IMR-90 (cell line): ENCODE results near the gene ASXL1. TPM values are rescaled to one million over a fixed set of nuclear protein-coding genes. Genes with fewer than 3 reads are reported as not detected.

ENCODE experiments used
- ATAC-seq: fragments of 200-7000 bp; cut with Tn5 transposase; 2 replicates; pipeline ENCODE4 v1.9.1; 2020; ENCODE audit warnings: low read depth, mild to moderate bottlenecking, moderate library complexity
- BruUV-seq: library from RNA; stranded (reverse); fragments of 400-500 nt; replicated peaks from 2 replicates; lab custom pipeline; 2021; lab: Mats Ljungman, UMichigan
- CTCF ChIA-PET: fragments of 300-600 bp; formaldehyde crosslinking; extraction: SDS; loops from one replicate; lab custom pipeline; 2021; ENCODE audit warnings: antibody characterized with exemption; lab: Yijun Ruan, JAX
- POLR2A ChIA-PET: fragments of 300-600 bp; sonication (Branson Sonifier 250); formaldehyde crosslinking; loops from one replicate; lab custom pipeline; 2022; ENCODE audit warnings: antibody characterized with exemption; ENCODE audit not compliant: unreplicated experiment; lab: Charles Lee
- DNase-seq: peaks from one replicate; pipeline ENCODE4 v3.0.0; 2013
- H2AFZ ChIP-seq: replicated peaks from 2 replicates; pipeline ENCODE3; 2013; ENCODE audit warnings: low read length, mild to moderate bottlenecking; ENCODE audit not compliant: poor library complexity
- H2AK5ac ChIP-seq: 2 replicates; pipeline ENCODE4 v1.6.1; 2013; ENCODE audit warnings: low read depth, low read length, inconsistent platforms
- H2AK9ac ChIP-seq: replicated peaks from 2 replicates; pipeline ENCODE3; 2013; ENCODE audit warnings: mild to moderate bottlenecking, low read depth, low read length, moderate library complexity; ENCODE audit not compliant: poor library complexity
- H2BK120ac ChIP-seq: 2 replicates; pipeline ENCODE4 v1.6.1; 2013; ENCODE audit warnings: low read depth, low read length, inconsistent platforms
- H2BK15ac ChIP-seq: 3 replicates; pipeline ENCODE4 v1.6.1; 2013; ENCODE audit warnings: low read depth, low read length, inconsistent platforms
- H2BK20ac ChIP-seq: 2 replicates; pipeline ENCODE4 v1.6.1; 2013; ENCODE audit warnings: low read depth, mild to moderate bottlenecking, inconsistent platforms, low read length, moderate library complexity
- H2BK5ac ChIP-seq: 2 replicates; pipeline ENCODE4 v1.6.1; 2013; ENCODE audit warnings: mild to moderate bottlenecking, low read depth, low read length, inconsistent platforms; ENCODE audit not compliant: poor library complexity, severe bottlenecking
- H3K14ac ChIP-seq: replicated peaks from 2 replicates; pipeline ENCODE4 v1.6.1; 2013; ENCODE audit warnings: low read depth, low read length, inconsistent platforms
- H3K18ac ChIP-seq: 2 replicates; pipeline ENCODE4 v1.6.1; 2013; ENCODE audit warnings: low read depth, low read length, control low read depth
- H3K23ac ChIP-seq: 2 replicates; pipeline ENCODE4 v1.6.1; 2013; ENCODE audit warnings: low read depth, low read length, inconsistent platforms
- H3K27ac ChIP-seq: 2 replicates; pipeline ENCODE4 v1.5.1; 2013; ENCODE audit warnings: mild to moderate bottlenecking, control low read depth, low read length; ENCODE audit not compliant: insufficient read depth
- H3K27me3 ChIP-seq: 2 replicates; pipeline ENCODE4 v1.6.1; 2013; ENCODE audit warnings: low read length; ENCODE audit not compliant: control insufficient read depth, insufficient read depth
- H3K36me3 ChIP-seq: 2 replicates; pipeline ENCODE4 v1.6.1; 2013; ENCODE audit warnings: low read length, mixed read lengths; ENCODE audit not compliant: control insufficient read depth, insufficient read depth
- H3K4ac ChIP-seq: 2 replicates; pipeline ENCODE4 v1.6.1; 2013; ENCODE audit warnings: low read depth, low read length, inconsistent platforms
- H3K4me1 ChIP-seq: 2 replicates; pipeline ENCODE4 v1.6.1; 2013; ENCODE audit warnings: low read length, mixed read lengths; ENCODE audit not compliant: control insufficient read depth, insufficient read depth
- H3K4me2 ChIP-seq: 2 replicates; pipeline ENCODE4 v1.6.1; 2013; ENCODE audit warnings: low read depth, mild to moderate bottlenecking, control low read depth, low read length, moderate library complexity
- H3K4me3 ChIP-seq: 2 replicates; pipeline ENCODE4 v1.5.1; 2013; ENCODE audit warnings: low read depth, mild to moderate bottlenecking, control low read depth, low read length, moderate library complexity; ENCODE audit not compliant: insufficient read depth
- H3K56ac ChIP-seq: 2 replicates; pipeline ENCODE4 v1.6.1; 2013; ENCODE audit warnings: low read length, inconsistent platforms; ENCODE audit not compliant: insufficient read depth; ENCODE audit errors: extremely low read depth
- H3K79me1 ChIP-seq, 2 experiments: 2 replicates each; pipeline ENCODE4 v1.6.1; 2013; ENCODE audit warnings: low read length in 2 of 2, inconsistent platforms in 1 of 2, low read depth in 1 of 2
- H3K9ac ChIP-seq: 2 replicates; pipeline ENCODE4 v1.6.1; 2013; ENCODE audit warnings: low read depth, low read length, control low read depth
- H3K9me1 ChIP-seq: 2 replicates; pipeline ENCODE4 v1.6.1; 2013; ENCODE audit warnings: low read length, inconsistent platforms; ENCODE audit not compliant: insufficient read depth
- H3K9me3 ChIP-seq: 2 replicates; pipeline ENCODE4 v1.6.1; 2013; ENCODE audit warnings: low read length; ENCODE audit not compliant: control insufficient read depth, insufficient read depth
- H4K20me1 ChIP-seq: 2 replicates; pipeline ENCODE4 v1.6.1; 2013; ENCODE audit warnings: low read length, inconsistent platforms; ENCODE audit not compliant: insufficient read depth
- H4K5ac ChIP-seq: 2 replicates; pipeline ENCODE4 v1.6.1; 2013; ENCODE audit warnings: mild to moderate bottlenecking, low read depth, low read length, control low read depth
- H4K8ac ChIP-seq, 2 experiments: 2 replicates each; pipeline ENCODE4 v1.6.1; 2013; ENCODE audit warnings: low read depth in 2 of 2, low read length in 2 of 2, control low read depth in 1 of 2, inconsistent platforms in 1 of 2
- H4K91ac ChIP-seq: 2 replicates; pipeline ENCODE4 v1.6.1; 2013; ENCODE audit warnings: low read depth, low read length, inconsistent platforms; ENCODE audit not compliant: insufficient read depth
- CEBPB ChIP-seq: IDR thresholded peaks from 2 replicates; pipeline ENCODE4 v1.6.1; 2012; ENCODE audit warnings: low read depth, low read length, improper control_type of control experiment
- CHD1 ChIP-seq: IDR thresholded peaks from 2 replicates; pipeline ENCODE4 v1.6.1; 2012; ENCODE audit warnings: low read depth, low read length, improper control_type of control experiment
- CTCF ChIP-seq: conservative IDR thresholded peaks from 2 replicates; pipeline ENCODE4 v1.5.1; 2012; ENCODE audit warnings: mild to moderate bottlenecking, low read depth, low read length, improper control_type of control experiment
- MAZ ChIP-seq: IDR thresholded peaks from 2 replicates; pipeline ENCODE4 v1.6.1; 2012; ENCODE audit warnings: low read depth, mild to moderate bottlenecking, low read length, improper control_type of control experiment, moderate library complexity, borderline replicate concordance
- NFE2L2 ChIP-seq: fragments of 150-350 bp; IDR thresholded peaks from 2 replicates; pipeline ENCODE4 v1.6.1; 2016; ENCODE audit warnings: low read depth, mild to moderate bottlenecking, low read length
- POLR2A ChIP-seq: IDR thresholded peaks from 2 replicates; pipeline ENCODE4 v1.6.1; 2012; ENCODE audit warnings: mild to moderate bottlenecking, low read depth, low read length
- SMC3 ChIP-seq: fragments of 150-350 bp; IDR thresholded peaks from 2 replicates; pipeline ENCODE4 v1.6.1; 2016; ENCODE audit warnings: low read depth, mild to moderate bottlenecking, antibody characterized with exemption, low read length, moderate library complexity
- WGBS, 2 experiments: methylation state at CpG; one replicate each; pipeline versions ENCODE4 v1.1.5 to v1.1.7; 2013; ENCODE audit warnings: missing lambda C conversion rate in 2 of 2; ENCODE audit not compliant: insufficient read length in 1 of 2; ENCODE audit errors: extremely low coverage in 2 of 2; 5-methylcytosine and 5-hydroxymethylcytosine counted together
- dilution Hi-C: fragments of 300-500 bp; cut with HindIII; formaldehyde crosslinking; loops from one replicate; pipeline ENCODE4 v1.14.3; 2018; ENCODE audit warnings: low sequenced_read_pairs; ENCODE audit not compliant: unreplicated experiment
- in situ Hi-C: fragments of 300-500 bp; cut with MboI; formaldehyde crosslinking; loops from 3 replicates; pipeline ENCODE4 v1.14.3; 2019; ENCODE audit warnings: low sequenced_read_pairs, inconsistent platforms, mixed read lengths
- intact Hi-C: fragments of 100-400 bp; cut with micrococcal nuclease; formaldehyde crosslinking; loops from 2 replicates; pipeline ENCODE4 v1.10.0; 2022
- polyA plus RNA-seq, 3 experiments: library from polyadenylated mRNA; depleted of rRNA; stranded (reverse); fragments of >200 nt; gene quantifications; 2 replicates each; pipeline ENCODE4 v1.2.3, GENCODE V29; 2012; ENCODE audit warnings: low replicate concordance in 1 of 3
- total RNA-seq: library from RNA; depleted of rRNA; stranded (reverse); fragments of >200 nt; gene quantifications from 2 replicates; pipeline ENCODE4 v1.2.3, GENCODE V29; 2012
- TF ChIP-seq, protein P1 (sequence below): fragments of 150-350 bp; IDR thresholded peaks from 2 replicates; pipeline ENCODE4 v1.6.1; 2017; ENCODE audit warnings: mild to moderate bottlenecking, antibody characterized with exemption, low read length, low read depth
- TF ChIP-seq, protein P2 (sequence below): fragments of 150-350 bp; IDR thresholded peaks from 2 replicates; pipeline ENCODE4 v1.6.1; 2016; ENCODE audit warnings: low read depth, mild to moderate bottlenecking, low read length, moderate library complexity, borderline replicate concordance

Gene ASXL1
- total and polyA plus RNA-seq, 2 of the 4 experiments (the other 2 are of a cell fraction), result 29.9 to 37.1 TPM

DNA sequence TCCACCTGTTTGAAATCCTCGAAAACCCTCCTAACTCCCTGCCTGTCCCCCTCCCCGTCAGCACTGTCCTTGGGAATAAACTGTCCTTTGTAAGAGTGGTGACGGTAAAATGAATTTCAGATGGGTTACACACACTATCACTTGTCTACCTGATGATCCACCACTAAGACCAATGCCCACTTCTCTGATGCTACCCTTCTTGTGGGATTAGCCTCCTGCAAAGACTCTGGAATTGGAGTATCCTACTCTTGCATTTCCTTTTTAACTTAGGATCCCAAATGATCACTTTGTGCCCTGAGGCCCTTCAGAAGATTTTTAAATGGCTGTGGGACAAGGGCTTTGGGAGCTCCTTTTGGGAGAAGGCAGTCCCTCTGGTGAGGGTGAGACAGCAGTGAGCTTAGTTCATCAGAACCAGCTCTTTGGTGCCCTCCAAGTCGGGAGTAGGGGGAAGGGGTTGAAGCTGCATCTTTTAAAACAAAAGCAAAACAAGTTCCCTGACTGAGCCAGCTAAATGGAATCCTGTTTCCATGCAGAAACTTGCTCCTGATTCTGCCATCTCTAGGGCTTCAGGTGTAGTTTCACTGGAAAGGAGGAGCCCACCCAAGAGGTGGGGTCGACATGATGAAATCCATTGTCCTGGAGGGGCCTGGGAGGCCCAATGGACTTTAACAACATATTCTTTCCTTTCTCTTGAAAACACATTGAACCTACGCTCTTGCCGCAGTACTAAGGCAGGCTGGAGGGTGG, 86.5 kb downstream of the ASXL1 start:
- H4K8ac ChIP-seq, result no peak overlapping the region
- no peak overlapping the region for H2BK120ac ChIP-seq
- no peak overlapping the region for H4K91ac ChIP-seq
- H3K36me3 ChIP-seq, result peaks cover 61% of the 10 kb centered on the region
- no peak overlapping the region for H3K4me2 ChIP-seq
- TF ChIP-seq CTCF, result no peak
- TF ChIP-seq, protein P1, sequence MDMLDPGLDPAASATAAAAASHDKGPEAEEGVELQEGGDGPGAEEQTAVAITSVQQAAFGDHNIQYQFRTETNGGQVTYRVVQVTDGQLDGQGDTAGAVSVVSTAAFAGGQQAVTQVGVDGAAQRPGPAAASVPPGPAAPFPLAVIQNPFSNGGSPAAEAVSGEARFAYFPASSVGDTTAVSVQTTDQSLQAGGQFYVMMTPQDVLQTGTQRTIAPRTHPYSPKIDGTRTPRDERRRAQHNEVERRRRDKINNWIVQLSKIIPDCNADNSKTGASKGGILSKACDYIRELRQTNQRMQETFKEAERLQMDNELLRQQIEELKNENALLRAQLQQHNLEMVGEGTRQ, result no peak
- TF ChIP-seq POLR2A, result no peak
- TF ChIP-seq NFE2L2, result no peak
- TF ChIP-seq MAZ, result no peak
- TF ChIP-seq SMC3, result no peak
- TF ChIP-seq, protein P2, sequence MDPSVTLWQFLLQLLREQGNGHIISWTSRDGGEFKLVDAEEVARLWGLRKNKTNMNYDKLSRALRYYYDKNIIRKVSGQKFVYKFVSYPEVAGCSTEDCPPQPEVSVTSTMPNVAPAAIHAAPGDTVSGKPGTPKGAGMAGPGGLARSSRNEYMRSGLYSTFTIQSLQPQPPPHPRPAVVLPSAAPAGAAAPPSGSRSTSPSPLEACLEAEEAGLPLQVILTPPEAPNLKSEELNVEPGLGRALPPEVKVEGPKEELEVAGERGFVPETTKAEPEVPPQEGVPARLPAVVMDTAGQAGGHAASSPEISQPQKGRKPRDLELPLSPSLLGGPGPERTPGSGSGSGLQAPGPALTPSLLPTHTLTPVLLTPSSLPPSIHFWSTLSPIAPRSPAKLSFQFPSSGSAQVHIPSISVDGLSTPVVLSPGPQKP, result no peak
- no peak for TF ChIP-seq CHD1
- no peak for TF ChIP-seq CEBPB
- CTCF ChIA-PET, result no interaction called here
- WGBS, 2 experiments, result 100% methylated on average over 2 of the region's 7 CpGs; no CpG with 5 or more reads in 1 of the 2 experiments
- no peaks in the 10 kb centered on the region for H3K27me3 ChIP-seq
- H3K4me3 ChIP-seq, result no peak overlapping the region
- DNase-seq, result no peak
- H3K56ac ChIP-seq, result no peak overlapping the region
- H3K9me1 ChIP-seq, result peaks cover 19% of the 10 kb centered on the region
- H2AFZ ChIP-seq, result no peak overlapping the region
- H3K18ac ChIP-seq, result no peak overlapping the region
- H4K20me1 ChIP-seq, result peaks cover 40% of the 10 kb centered on the region
- H2BK20ac ChIP-seq, result no peak overlapping the region
- in situ Hi-C loops, result no loop called here
- BruUV-seq, result TSS peak; percentile 49
- H3K23ac ChIP-seq, result no peak overlapping the region
- POLR2A ChIA-PET, result no interaction called here
- no peak overlapping the region for H3K27ac ChIP-seq
- no peak overlapping the region for H3K9ac ChIP-seq
- H2AK9ac ChIP-seq, result no peak overlapping the region
- H3K4me1 ChIP-seq, result 0 out of 2 replicates have a peak, but pooled peaks cover 2% of the 10 kb centered on the region
- dilution Hi-C loops, result no loop called here
- H4K5ac ChIP-seq, result no peak overlapping the region
- no peak overlapping the region for H2AK5ac ChIP-seq
- intact Hi-C loops, result no loop called here
- H2BK15ac ChIP-seq, result no peak overlapping the region
- H3K79me1 ChIP-seq, result peaks cover 31 to 74% of the 10 kb centered on the region in 2 experiments; a peak in 3 of 4 replicates
- ATAC-seq, result no peak
- H3K4ac ChIP-seq, result no peak overlapping the region
- H3K9me3 ChIP-seq, result no peaks in the 10 kb centered on the region
- H2BK5ac ChIP-seq, result no peak overlapping the region
- no peak overlapping the region for H3K14ac ChIP-seq
